GM08714 (cell line): ENCODE results near the gene SLC46A2.

Source experiments
- H3K4me3 ChIP-seq: fragments of 200-500 bp; sonication (Bioruptor generic); 2 replicates; pipeline ENCODE4 v1.5.1; 2014; ENCODE audit warnings: mild to moderate bottlenecking, low read length, inconsistent platforms
- ZNF274 ChIP-seq: IDR thresholded peaks from 2 replicates; pipeline ENCODE4 v1.6.1; 2012; ENCODE audit warnings: mild to moderate bottlenecking, low read depth, low read length

Gene SLC46A2, protein sequence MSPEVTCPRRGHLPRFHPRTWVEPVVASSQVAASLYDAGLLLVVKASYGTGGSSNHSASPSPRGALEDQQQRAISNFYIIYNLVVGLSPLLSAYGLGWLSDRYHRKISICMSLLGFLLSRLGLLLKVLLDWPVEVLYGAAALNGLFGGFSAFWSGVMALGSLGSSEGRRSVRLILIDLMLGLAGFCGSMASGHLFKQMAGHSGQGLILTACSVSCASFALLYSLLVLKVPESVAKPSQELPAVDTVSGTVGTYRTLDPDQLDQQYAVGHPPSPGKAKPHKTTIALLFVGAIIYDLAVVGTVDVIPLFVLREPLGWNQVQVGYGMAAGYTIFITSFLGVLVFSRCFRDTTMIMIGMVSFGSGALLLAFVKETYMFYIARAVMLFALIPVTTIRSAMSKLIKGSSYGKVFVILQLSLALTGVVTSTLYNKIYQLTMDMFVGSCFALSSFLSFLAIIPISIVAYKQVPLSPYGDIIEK

GRCh38 chr9:112890106-112891081, at the start of gene SLC46A2:
Gene SLC46A2 (minus strand): TSS chr9:112890876. CDS start chr9:112890681, 195 bp downstream.
- no peak within 1 kb of the TSS for H3K4me3 ChIP-seq
- TF ChIP-seq ZNF274 = no peak

DNA sequence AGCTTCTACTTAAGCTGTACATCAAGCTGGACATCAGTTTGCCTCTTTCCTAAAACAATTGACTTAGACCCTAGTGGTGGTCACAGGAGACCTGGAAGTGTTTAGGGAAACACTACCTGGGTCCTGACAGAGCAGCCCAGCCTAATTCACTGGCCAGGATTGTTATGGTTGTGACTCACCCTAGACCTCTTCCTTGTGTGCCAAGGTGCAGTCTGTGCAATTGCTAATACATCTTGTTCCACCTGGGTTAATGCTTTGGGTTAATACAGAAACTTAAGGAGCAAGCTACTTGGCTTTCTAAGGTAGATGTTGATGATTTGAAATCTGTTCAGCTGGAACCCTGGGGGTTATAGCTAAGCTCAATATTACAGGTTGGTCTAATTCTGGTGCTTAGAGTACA, 48.7 kb upstream of the SLC46A2 start:
- no peak for TF ChIP-seq ZNF274
- no peak overlapping the region for H3K4me3 ChIP-seq

DNA sequence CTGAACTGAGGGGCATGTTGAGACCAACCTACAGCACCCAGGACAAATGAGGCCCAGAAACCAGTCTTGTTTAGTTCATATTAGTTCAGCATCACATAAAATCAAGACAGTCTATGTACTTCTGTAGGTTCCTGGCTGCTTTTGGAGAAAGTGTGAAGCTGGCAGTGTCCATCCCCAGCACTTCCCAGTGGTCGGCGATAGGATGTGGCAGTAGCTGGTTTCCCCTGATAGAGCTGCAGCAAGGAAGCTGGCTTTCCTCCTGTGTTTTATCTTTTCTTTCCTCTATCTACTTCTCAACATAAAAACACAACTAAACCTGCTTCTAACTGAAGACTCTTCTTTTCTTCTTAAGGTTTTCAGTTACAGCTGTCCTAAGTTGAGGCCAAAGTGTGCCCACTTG, 43.0 kb upstream of the SLC46A2 start:
- no peak for TF ChIP-seq ZNF274

DNA sequence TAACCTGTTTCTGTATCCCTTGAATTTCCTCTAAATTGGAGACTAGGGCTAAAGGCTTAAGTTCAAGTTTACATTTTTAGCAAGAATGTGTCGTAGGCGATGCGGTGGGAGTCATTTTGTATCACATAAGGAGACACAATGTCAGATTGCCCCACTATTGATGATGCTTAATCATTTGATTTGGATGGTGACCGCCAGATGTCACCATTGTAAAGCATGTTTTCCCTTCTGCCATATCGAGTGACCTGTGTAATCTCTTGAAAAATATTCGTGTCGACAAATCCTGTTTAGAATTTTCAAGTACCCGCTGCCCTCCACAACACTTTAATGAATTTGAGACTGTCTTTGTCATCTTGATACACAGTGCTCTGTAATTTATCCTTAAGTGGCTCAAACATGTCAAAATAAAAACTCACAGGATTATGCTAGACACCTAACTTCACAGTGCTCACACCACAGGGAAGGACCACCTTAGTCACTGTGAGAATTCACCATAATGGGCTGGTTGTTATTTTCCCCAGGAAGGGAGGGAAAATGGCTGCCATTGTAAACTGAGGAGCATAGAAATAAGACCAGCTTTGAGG, 34.5 kb upstream of the SLC46A2 start:
- no peak for TF ChIP-seq ZNF274
- H3K4me3 ChIP-seq = no peak overlapping the region

More for the DNA sequence above, 43.0 kb upstream of the SLC46A2 start:
- no peak overlapping the region for H3K4me3 ChIP-seq

GRCh38 chr9:112921549-112921948, 30.9 kb upstream of the SLC46A2 start:
- H3K4me3 ChIP-seq = no peak overlapping the region
- TF ChIP-seq ZNF274 = no peak

GRCh38 chr9:112917987-112918362, 27.3 kb upstream of the SLC46A2 start:
- no peak for TF ChIP-seq ZNF274
- H3K4me3 ChIP-seq = no peak overlapping the region

DNA sequence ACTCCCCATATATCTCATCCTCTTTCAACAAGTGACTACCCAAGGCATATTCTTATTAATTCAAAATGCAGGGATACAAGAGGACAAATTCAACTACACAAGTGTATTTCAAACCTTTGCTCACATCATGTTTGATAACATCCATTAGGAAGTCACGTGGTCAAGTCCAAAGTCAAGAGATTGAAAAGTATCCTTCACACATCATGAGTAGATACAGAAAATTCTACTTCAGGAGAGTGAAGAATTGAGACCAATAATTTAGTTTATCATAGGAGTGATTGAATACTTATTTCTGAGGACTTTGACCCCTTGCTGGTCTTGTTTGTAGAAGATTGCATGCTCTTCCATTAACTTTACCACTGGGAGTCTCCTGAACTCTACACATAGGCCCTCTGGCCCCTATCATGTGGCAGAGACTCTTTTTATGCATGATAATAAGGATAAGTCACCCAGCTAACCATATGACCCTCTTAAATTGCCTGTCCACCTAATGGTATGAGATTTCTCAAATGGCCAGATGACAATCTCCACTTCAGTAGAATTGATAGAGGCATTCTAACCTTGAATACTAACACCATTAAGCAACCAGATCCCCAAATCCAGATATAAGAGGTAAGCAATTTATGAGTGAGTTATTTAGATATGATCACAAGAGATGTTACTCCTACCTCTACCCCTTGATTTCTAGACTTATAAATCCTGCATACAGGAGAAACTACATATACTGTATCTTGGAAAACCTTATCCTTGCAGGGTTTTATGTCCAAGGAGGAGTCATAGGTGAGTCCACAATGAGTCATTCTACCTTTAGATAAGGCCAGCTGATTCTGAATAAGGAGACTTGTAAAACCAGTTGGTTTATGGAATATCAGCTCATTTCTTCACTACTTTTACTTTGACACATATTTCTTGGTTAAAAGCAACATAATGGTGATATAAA, 26.6 kb upstream of the SLC46A2 start:
- no peak overlapping the region for H3K4me3 ChIP-seq
- no peak for TF ChIP-seq ZNF274

GRCh38 chr9:112914524-112914923, 23.8 kb upstream of the SLC46A2 start:
- TF ChIP-seq ZNF274 = no peak
- H3K4me3 ChIP-seq = no peak overlapping the region

GRCh38 chr9:112913326-112913725, 22.6 kb upstream of the SLC46A2 start:
- TF ChIP-seq ZNF274 = no peak
- H3K4me3 ChIP-seq = no peak overlapping the region

DNA sequence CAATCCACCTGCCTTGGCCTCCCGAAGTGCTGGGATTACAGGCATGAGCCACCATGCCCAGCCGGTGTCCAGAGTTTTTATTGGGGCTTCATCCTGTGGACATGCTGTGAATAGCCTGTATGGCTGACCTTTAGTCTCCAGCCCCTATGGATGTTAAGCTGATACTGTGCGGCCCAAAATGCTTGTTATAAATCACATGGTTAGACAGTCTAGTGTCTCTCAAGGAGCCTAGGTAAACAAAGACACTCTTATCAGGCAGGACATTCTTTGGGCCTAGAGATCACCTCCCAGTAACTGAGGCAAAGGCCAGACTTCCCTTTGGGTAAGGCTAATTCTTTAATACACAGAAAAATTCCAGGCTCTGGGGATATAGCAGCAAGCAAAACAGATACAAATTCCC, 22.0 kb upstream of the SLC46A2 start:
- no peak for TF ChIP-seq ZNF274

DNA sequence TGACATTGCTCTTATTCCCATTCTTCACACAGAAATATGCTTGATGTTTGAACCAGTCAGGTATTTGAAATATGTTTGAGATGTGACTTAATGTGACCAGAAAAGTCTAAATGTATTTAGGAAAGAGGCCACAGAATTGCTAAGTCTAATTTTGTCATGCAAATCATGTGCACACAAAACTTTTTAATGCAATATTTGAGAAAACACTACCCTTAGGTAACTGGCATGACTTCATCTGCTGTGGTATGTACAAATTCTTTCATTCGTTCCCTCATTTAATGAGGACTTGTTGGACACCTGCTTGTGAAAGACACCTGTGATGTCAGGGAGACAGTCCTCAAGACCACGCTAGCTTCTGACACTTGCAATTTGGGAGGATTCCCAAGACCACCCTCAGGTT, 21.1 kb upstream of the SLC46A2 start:
- no peak overlapping the region for H3K4me3 ChIP-seq
- TF ChIP-seq ZNF274 = no peak

More for the DNA sequence above, 22.0 kb upstream of the SLC46A2 start:
- no peak overlapping the region for H3K4me3 ChIP-seq

GRCh38 chr9:112905084-112905483, 14.4 kb upstream of the SLC46A2 start:
- no peak overlapping the region for H3K4me3 ChIP-seq
- no peak for TF ChIP-seq ZNF274

GRCh38 chr9:112900901-112901300, 10.2 kb upstream of the SLC46A2 start:
- no peak for TF ChIP-seq ZNF274
- H3K4me3 ChIP-seq = no peak overlapping the region
